BLaER1 treated with 17β-estradiol and CSF1 and Interleukin-3, amounts not matched to agents 10 nM and 100 nM (cell line): ENCODE measurements around the gene TSPAN12.

Experiments used
- H3K27ac ChIP-seq, 11 experiments: shearing (Covaris generic); formaldehyde crosslinking; 2 replicates each; pipeline ENCODE4 v1.8.1; 2022
- H3K27me3 ChIP-seq, 11 experiments: shearing (Covaris generic); formaldehyde crosslinking; 2 replicates each; pipeline ENCODE4 v1.8.1; 2022
- H3K36me3 ChIP-seq, 11 experiments: shearing (Covaris generic); formaldehyde crosslinking; 2 replicates each; pipeline ENCODE4 v1.8.1; 2022
- H3K4me1 ChIP-seq, 10 experiments: shearing (Covaris generic); formaldehyde crosslinking; 2 replicates each; pipeline ENCODE4 v1.8.1; 2022
- H3K4me2 ChIP-seq, 11 experiments: shearing (Covaris generic); formaldehyde crosslinking; 2 replicates each; pipeline ENCODE4 v1.8.1; 2022
- H3K4me3 ChIP-seq, 10 experiments: shearing (Covaris generic); formaldehyde crosslinking; 2 replicates each; pipeline ENCODE4 v1.8.1; 2022
- H3K9ac ChIP-seq, 11 experiments: shearing (Covaris generic); formaldehyde crosslinking; 2 replicates each; pipeline ENCODE4 v1.8.1; 2022
- H3K9me3 ChIP-seq, 11 experiments: shearing (Covaris generic); formaldehyde crosslinking; replicated peaks in 1 of 11; 2 replicates each; pipeline ENCODE4 v1.8.1; 2022
- H4K20me1 ChIP-seq, 11 experiments: shearing (Covaris generic); formaldehyde crosslinking; 2 replicates each; pipeline ENCODE4 v1.8.1; 2022
- Cebpa-rat ChIP-seq, 11 experiments: shearing (Covaris generic); IDR thresholded peaks; 2 replicates each; pipeline ENCODE4 v1.8.1; 2022

The TSPAN12 gene

GRCh38 chr7:120742372-120742771 is 115.6 kb downstream of the TSPAN12 start:
- Histone ChIP-seq H3K4me2 (no peak overlapping the region), H3K9ac (no peak overlapping the region), H4K20me1 (no peaks in the 10 kb centered on the region), H3K4me3 (no peak overlapping the region), H3K36me3 (no peaks in the 10 kb centered on the region), H3K27me3 (no peaks in the 10 kb centered on the region), H3K4me1 (no peaks in the 10 kb centered on the region), H3K27ac (no peak overlapping the region), H3K9me3 (no peaks in the 10 kb centered on the region)
- no peak for TF ChIP-seq Cebpa-rat (IDR thresholded peaks at IDR 0.05)

DNA sequence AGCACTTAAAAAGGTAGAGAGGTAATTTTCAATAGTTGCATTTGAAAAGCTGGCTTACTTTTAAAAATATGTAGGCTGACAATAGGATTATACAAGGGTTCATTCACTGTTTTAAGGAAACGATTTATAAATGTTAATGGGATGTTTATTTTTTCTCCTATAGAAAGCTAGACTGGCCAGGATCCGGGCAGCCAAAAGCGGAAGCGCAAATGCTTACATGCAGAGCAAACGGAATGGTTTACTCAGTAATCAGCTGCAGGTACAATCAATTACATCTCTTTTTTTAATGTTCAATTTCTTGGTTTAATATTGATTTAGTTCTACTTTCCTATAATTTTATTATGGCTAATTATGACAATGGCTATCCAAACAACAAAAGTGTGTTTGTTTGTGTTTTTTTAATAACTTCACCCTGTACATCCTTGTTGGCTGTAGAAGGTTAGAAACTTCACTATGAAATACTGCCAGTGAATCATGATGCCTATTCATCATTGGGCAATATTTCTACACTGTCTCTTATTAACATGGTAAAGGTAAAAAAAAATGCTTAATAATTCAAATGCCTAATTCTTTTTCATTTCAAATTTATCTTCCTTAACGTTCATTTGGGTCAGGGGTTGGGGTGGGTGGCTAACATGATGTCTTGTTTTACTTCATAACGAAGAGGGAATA is 116.4 kb downstream of the TSPAN12 start:
- no peaks in the 10 kb centered on the region for H3K9me3 ChIP-seq
- no peak overlapping the region for H3K27ac ChIP-seq
- H3K4me3 ChIP-seq, result no peak overlapping the region
- no peak for TF ChIP-seq Cebpa-rat (IDR thresholded peaks at IDR 0.05)
- no peaks in the 10 kb centered on the region for H3K27me3 ChIP-seq
- H3K4me1 ChIP-seq, result no peaks in the 10 kb centered on the region
- no peak overlapping the region for H3K4me2 ChIP-seq
- no peak overlapping the region for H3K9ac ChIP-seq
- no peaks in the 10 kb centered on the region for H3K36me3 ChIP-seq
- H4K20me1 ChIP-seq, result no peaks in the 10 kb centered on the region

DNA sequence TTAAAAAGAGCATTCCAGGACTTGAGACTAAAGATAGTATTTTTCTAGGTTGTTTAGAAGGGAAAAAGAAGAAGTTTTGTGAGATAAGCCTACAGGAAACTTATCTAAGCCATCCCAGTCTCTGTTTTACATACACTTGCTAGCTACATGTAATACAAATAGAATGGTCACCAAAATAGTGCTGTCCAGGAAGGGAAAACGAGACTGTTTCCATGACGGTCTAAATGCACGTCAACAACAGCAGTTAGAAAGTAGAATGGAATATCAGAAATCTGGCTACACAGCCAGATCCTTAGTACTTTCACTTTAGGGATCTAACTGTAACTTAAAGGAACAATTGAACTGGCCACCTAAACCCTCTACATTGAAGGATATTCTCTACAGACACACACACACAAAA is 117.6 kb downstream of the TSPAN12 start:
- H3K9me3 ChIP-seq, result no peaks in the 10 kb centered on the region
- TF ChIP-seq Cebpa-rat (IDR thresholded peaks at IDR 0.05), result no peak
- H3K4me2 ChIP-seq, result no peak overlapping the region
- no peaks in the 10 kb centered on the region for H4K20me1 ChIP-seq
- no peaks in the 10 kb centered on the region for H3K27me3 ChIP-seq
- H3K27ac ChIP-seq, result no peak overlapping the region
- no peaks in the 10 kb centered on the region for H3K36me3 ChIP-seq
- H3K4me1 ChIP-seq, result no peaks in the 10 kb centered on the region
- H3K4me3 ChIP-seq, result no peak overlapping the region
- no peak overlapping the region for H3K9ac ChIP-seq

- H3K9ac ChIP-seq, result no peak overlapping the region
- H3K36me3 ChIP-seq, result no peaks in the 10 kb centered on the region
- no peaks in the 10 kb centered on the region for H3K27me3 ChIP-seq
- TF ChIP-seq Cebpa-rat (IDR thresholded peaks at IDR 0.05), result no peak
- no peak overlapping the region for H3K4me3 ChIP-seq
- H3K27ac ChIP-seq, result no peak overlapping the region
- H4K20me1 ChIP-seq, result no peaks in the 10 kb centered on the region
- no peaks in the 10 kb centered on the region for H3K4me1 ChIP-seq
- H3K4me2 ChIP-seq, result no peak overlapping the region
- no peaks in the 10 kb centered on the region for H3K9me3 ChIP-seq
Observed at GRCh38 chr7:120738816-120739215, 119.1 kb downstream of the TSPAN12 start.
